ENCODE measurements around the gene AXDND1. TPM values are rescaled to one million over a fixed set of nuclear protein-coding genes. Genes with fewer than 3 reads are reported as not detected.

Gene AXDND1
- polyA plus RNA-seq, 3 donors, result 0.09 TPM; not detected in 2

- Mint-ChIP-seq H3K4me3 (no peak overlapping the region), H3K36me3 (no peaks in the 10 kb centered on the region), H3K27me3 (ENCODE audit: low read depth in 3 of 3) (peaks cover 0 to 3% (median 0%) of the 10 kb centered on the region in 3 donors), H3K4me1 (no peaks in the 10 kb centered on the region), H3K27ac (no peak overlapping the region), H3K9me3 (peaks cover 2 to 7% (median 3%) of the 10 kb centered on the region in 7 donors)
- intact Hi-C loops (cut with micrococcal nuclease), result no loop called here
- H2AFZ ChIP-seq (ENCODE audit: insufficient read depth, low read depth, low read length, poor library complexity, severe bottlenecking), result no peak overlapping the region
- H3K4me2 ChIP-seq (replicated peaks; ENCODE audit: extremely low read depth, low read length, poor library complexity, severe bottlenecking), result no peak overlapping the region
- no peaks in the 10 kb centered on the region for H3K79me2 ChIP-seq (ENCODE audit: insufficient read depth, low read length)
- H4K20me1 ChIP-seq (ENCODE audit: insufficient read depth, low read length), result no peaks in the 10 kb centered on the region
- H3K9me3 ChIP-seq (replicated peaks in 1 of 2; ENCODE audit: control insufficient read depth in 1 of 2, insufficient read depth in 1 of 2, low read length in 2 of 2), result no peaks in the 10 kb centered on the region
- WGBS (ENCODE audit: insufficient coverage), result 47% methylated on average over 1 of the region's 4 CpGs
- no peak overlapping the region for H3K4me3 ChIP-seq (replicated peaks in 1 of 3; ENCODE audit: low read depth in 2 of 3, low read length in 3 of 3)
- no peak for DNase-seq
- no peak overlapping the region for H3K27ac ChIP-seq (ENCODE audit: low read depth in 1 of 2, low read length in 2 of 2)
- no peaks in the 10 kb centered on the region for H3K4me1 ChIP-seq (ENCODE audit: control insufficient read depth in 1 of 2, insufficient read depth in 2 of 2, low read length in 2 of 2)
- no peaks in the 10 kb centered on the region for H3K27me3 ChIP-seq (ENCODE audit: control insufficient read depth in 2 of 2, insufficient read depth in 2 of 2, low read length in 2 of 2)
- no peak overlapping the region for H3K9ac ChIP-seq (ENCODE audit: insufficient read depth, low read length, poor library complexity, severe bottlenecking)
- no peak for TF ChIP-seq CTCF (IDR thresholded peaks at IDR 0.05)
- no peaks in the 10 kb centered on the region for H3K36me3 ChIP-seq (replicated peaks in 1 of 2; ENCODE audit: control insufficient read depth in 1 of 2, insufficient read depth in 2 of 2, low read length in 2 of 2)
Measured at GRCh38 chr1:179509384-179509783, 143.6 kb downstream of the AXDND1 start.

- H3K4me2 ChIP-seq (replicated peaks; ENCODE audit: extremely low read depth, low read length, poor library complexity, severe bottlenecking), result no peak overlapping the region
- H3K27me3 ChIP-seq (ENCODE audit: control insufficient read depth in 2 of 2, insufficient read depth in 2 of 2, low read length in 2 of 2), result no peaks in the 10 kb centered on the region
- Mint-ChIP-seq H3K9me3 (peaks cover 2 to 8% (median 3%) of the 10 kb centered on the region in 7 donors), H3K4me3 (no peak overlapping the region), H3K4me1 (no peaks in the 10 kb centered on the region), H3K27ac (no peak overlapping the region), H3K36me3 (no peaks in the 10 kb centered on the region), H3K27me3 (ENCODE audit: low read depth in 3 of 3) (peaks cover 0 to 3% (median 0%) of the 10 kb centered on the region in 3 donors)
- no CpG with 5 or more reads among the region's 2 CpGs for WGBS (ENCODE audit: insufficient coverage)
- TF ChIP-seq CTCF (IDR thresholded peaks at IDR 0.05), result no peak
- H3K4me1 ChIP-seq (ENCODE audit: control insufficient read depth in 1 of 2, insufficient read depth in 2 of 2, low read length in 2 of 2), result no peaks in the 10 kb centered on the region
- no peaks in the 10 kb centered on the region for H3K36me3 ChIP-seq (replicated peaks in 1 of 2; ENCODE audit: control insufficient read depth in 1 of 2, insufficient read depth in 2 of 2, low read length in 2 of 2)
- intact Hi-C loops (cut with micrococcal nuclease), result no loop called here
- no peaks in the 10 kb centered on the region for H3K79me2 ChIP-seq (ENCODE audit: insufficient read depth, low read length)
- H3K4me3 ChIP-seq (replicated peaks in 1 of 3; ENCODE audit: low read depth in 2 of 3, low read length in 3 of 3), result no peak overlapping the region
- no peak overlapping the region for H2AFZ ChIP-seq (ENCODE audit: insufficient read depth, low read depth, low read length, poor library complexity, severe bottlenecking)
- no peak overlapping the region for H3K9ac ChIP-seq (ENCODE audit: insufficient read depth, low read length, poor library complexity, severe bottlenecking)
- no peak for DNase-seq
- no peaks in the 10 kb centered on the region for H4K20me1 ChIP-seq (ENCODE audit: insufficient read depth, low read length)
- no peaks in the 10 kb centered on the region for H3K9me3 ChIP-seq (replicated peaks in 1 of 2; ENCODE audit: control insufficient read depth in 1 of 2, insufficient read depth in 1 of 2, low read length in 2 of 2)
- H3K27ac ChIP-seq (ENCODE audit: low read depth in 1 of 2, low read length in 2 of 2), result no peak overlapping the region
Measured at GRCh38 chr1:179510038-179510437, 144.3 kb downstream of the AXDND1 start.

Data from CD14-positive monocyte (primary cell).